ENCODE results near the gene CEP85. TPM values are rescaled to one million over a fixed set of nuclear protein-coding genes. Genes with fewer than 3 reads are reported as not detected.

Gene CEP85
- total and polyA plus RNA-seq, 9 of the 15 experiments (the other 6 are each of a cell fraction or from before 2014, with no cell fraction given) = 42.1 to 140 (median 92.6) TPM

DNA sequence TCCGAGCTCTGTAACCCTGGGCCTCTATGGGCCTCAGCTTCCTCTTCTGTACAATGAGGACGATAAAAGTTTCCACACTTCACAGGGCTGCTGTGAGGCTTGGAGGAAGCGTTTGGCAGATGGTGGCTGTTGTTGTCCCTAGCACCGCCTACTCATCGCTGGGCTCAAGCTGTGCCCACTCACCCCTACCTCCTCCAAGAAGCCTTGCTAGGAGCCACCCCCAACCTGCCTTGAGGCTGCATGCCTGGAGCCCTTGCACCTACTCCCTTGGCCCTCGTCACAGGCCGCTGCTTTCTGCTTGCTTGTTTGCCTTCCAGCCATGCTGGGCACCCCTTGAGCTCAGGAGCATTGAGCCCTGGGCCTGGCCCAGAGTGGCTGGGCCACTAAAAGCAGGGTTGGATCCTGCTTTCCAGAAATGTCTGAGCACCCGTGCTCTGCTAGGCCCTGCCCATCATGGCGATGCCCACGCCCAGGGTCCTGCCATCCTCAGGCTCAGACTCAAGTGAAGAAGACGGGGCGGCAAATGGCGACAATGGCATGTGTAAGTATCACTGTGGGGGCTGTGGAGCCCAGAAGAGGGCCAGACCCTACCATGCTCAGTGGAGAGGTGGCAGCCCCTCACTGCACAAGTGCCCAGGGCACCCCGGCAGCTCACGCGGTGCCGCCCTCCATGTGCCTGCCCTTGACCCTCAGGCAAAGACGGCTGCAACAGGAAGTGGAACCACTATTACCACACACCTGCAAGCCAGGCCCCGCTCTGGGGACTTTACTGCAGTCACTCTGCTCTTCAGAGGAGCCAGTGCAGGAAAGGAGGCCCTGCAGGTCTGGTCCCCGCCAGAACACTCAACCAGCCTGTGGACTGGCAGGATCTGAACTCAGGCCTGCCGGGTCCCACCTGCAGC is 55.4 kb downstream of the CEP85 start (continued):
- TF ChIP-seq NR2F6 (CRISPR knock-in tag; IDR thresholded peaks at IDR 0.05) = no peak
- no peak for TF ChIP-seq ELF4 (CRISPR knock-in tag; IDR thresholded peaks at IDR 0.05)
- TF ChIP-seq ZNF143 (CRISPR knock-in tag; IDR thresholded peaks at IDR 0.05) = 0 out of 2 replicates have a peak, but pooled peaks have one; percentile 33
- no peak for TF ChIP-seq CREB1 (IDR thresholded peaks at IDR 0.05)
- peak; percentile 13; the same call in 1 of the 2 replicates for TF ChIP-seq CREB1 (CRISPR knock-in tag; IDR thresholded peaks at IDR 0.05)
- TF ChIP-seq POLR2A (conservative IDR thresholded peaks at IDR 0.05) = no peak
- no peak for TF ChIP-seq ZNF589 (CRISPR knock-in tag; IDR thresholded peaks at IDR 0.05; ENCODE audit: low read depth)
- TF ChIP-seq USF1 (CRISPR knock-in tag; IDR thresholded peaks at IDR 0.05) = 0 out of 2 replicates have a peak, but pooled peaks have one; percentile 23
- no peak for TF ChIP-seq MCM5 (IDR thresholded peaks at IDR 0.05; ENCODE audit: low read depth)
- TF ChIP-seq, protein P1, sequence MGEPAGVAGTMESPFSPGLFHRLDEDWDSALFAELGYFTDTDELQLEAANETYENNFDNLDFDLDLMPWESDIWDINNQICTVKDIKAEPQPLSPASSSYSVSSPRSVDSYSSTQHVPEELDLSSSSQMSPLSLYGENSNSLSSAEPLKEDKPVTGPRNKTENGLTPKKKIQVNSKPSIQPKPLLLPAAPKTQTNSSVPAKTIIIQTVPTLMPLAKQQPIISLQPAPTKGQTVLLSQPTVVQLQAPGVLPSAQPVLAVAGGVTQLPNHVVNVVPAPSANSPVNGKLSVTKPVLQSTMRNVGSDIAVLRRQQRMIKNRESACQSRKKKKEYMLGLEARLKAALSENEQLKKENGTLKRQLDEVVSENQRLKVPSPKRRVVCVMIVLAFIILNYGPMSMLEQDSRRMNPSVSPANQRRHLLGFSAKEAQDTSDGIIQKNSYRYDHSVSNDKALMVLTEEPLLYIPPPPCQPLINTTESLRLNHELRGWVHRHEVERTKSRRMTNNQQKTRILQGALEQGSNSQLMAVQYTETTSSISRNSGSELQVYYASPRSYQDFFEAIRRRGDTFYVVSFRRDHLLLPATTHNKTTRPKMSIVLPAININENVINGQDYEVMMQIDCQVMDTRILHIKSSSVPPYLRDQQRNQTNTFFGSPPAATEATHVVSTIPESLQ (CRISPR knock-in tag; IDR thresholded peaks at IDR 0.05) = no peak
- 0 out of 2 replicates have a peak, but pooled peaks have one; percentile 17 for TF ChIP-seq CEBPG (CRISPR knock-in tag; IDR thresholded peaks at IDR 0.05)
- TF ChIP-seq CEBPG (tag; conservative IDR thresholded peaks at IDR 0.05 in 1 of 2, IDR thresholded peaks at IDR 0.05 in 1 of 2) = no peak

All from K562 (cell line).